RWPE2 (cell line): ENCODE results near the gene PSMD1.

Experiments
- ATAC-seq: fragments of 200-7000 bp; cut with Tn5 transposase; 3 replicates; pipeline ENCODE4 v1.9.1; 2021; ENCODE audit warnings: low read depth
- DNase-seq: peaks from one replicate; pipeline ENCODE4 v3.0.0-alpha.2; 2020; ENCODE audit warnings: low spot score
- H3K27ac ChIP-seq: fragments of 450-650 bp; 2 replicates; pipeline ENCODE4 v1.5.1; 2017; ENCODE audit warnings: mild to moderate bottlenecking; ENCODE audit not compliant: poor library complexity, severe bottlenecking
- H3K27me3 ChIP-seq: fragments of 250-450 bp; sonication (Bioruptor Pico); 2 replicates; pipeline ENCODE4 v1.5.1; 2021; ENCODE audit warnings: mild to moderate bottlenecking, moderate library complexity; ENCODE audit not compliant: insufficient read depth, poor library complexity, severe bottlenecking
- H3K36me3 ChIP-seq: fragments of 250-450 bp; sonication (Bioruptor Pico); 2 replicates; pipeline ENCODE4 v1.5.1; 2020; ENCODE audit warnings: low read depth, mild to moderate bottlenecking, moderate library complexity
- H3K4me1 ChIP-seq: fragments of 250-450 bp; sonication (Bioruptor Pico); 2 replicates; pipeline ENCODE4 v1.5.1; 2021; ENCODE audit warnings: mild to moderate bottlenecking, moderate library complexity; ENCODE audit not compliant: insufficient read depth, poor library complexity, severe bottlenecking
- H3K4me3 ChIP-seq: fragments of 250-450 bp; sonication (Bioruptor Pico); 2 replicates; pipeline ENCODE4 v1.5.1; 2021; ENCODE audit warnings: mild to moderate bottlenecking, moderate library complexity; ENCODE audit not compliant: severe bottlenecking
- H3K9me3 ChIP-seq: fragments of 250-450 bp; sonication (Bioruptor Pico); 2 replicates; pipeline ENCODE4 v1.5.1; 2021; ENCODE audit warnings: mild to moderate bottlenecking, moderate library complexity; ENCODE audit not compliant: severe bottlenecking
- TF ChIP-seq, protein P1 (sequence below): fragments of 450-650 bp; IDR thresholded peaks from one replicate; pipeline ENCODE4 v1.5.1; 2017; ENCODE audit warnings: mild to moderate bottlenecking, moderate library complexity; ENCODE audit not compliant: poor library complexity, severe bottlenecking

PSMD1 gene

GRCh38 chr2:231146665-231147064 is 90.0 kb downstream of the PSMD1 start:
- DNase-seq (no peak), ATAC-seq (no peak)
- TF ChIP-seq, protein P1, sequence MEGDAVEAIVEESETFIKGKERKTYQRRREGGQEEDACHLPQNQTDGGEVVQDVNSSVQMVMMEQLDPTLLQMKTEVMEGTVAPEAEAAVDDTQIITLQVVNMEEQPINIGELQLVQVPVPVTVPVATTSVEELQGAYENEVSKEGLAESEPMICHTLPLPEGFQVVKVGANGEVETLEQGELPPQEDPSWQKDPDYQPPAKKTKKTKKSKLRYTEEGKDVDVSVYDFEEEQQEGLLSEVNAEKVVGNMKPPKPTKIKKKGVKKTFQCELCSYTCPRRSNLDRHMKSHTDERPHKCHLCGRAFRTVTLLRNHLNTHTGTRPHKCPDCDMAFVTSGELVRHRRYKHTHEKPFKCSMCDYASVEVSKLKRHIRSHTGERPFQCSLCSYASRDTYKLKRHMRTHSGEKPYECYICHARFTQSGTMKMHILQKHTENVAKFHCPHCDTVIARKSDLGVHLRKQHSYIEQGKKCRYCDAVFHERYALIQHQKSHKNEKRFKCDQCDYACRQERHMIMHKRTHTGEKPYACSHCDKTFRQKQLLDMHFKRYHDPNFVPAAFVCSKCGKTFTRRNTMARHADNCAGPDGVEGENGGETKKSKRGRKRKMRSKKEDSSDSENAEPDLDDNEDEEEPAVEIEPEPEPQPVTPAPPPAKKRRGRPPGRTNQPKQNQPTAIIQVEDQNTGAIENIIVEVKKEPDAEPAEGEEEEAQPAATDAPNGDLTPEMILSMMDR, result no peak
- Histone ChIP-seq H3K4me3 (no peak overlapping the region), H3K27me3 (no peaks in the 10 kb centered on the region), H3K27ac (no peak overlapping the region), H3K9me3 (no peaks in the 10 kb centered on the region), H3K36me3 (peaks cover 52% of the 10 kb centered on the region), H3K4me1 (no peaks in the 10 kb centered on the region)

GRCh38 chr2:231152800-231153557 is 96.3 kb downstream of the PSMD1 start:
- Histone ChIP-seq H3K27me3 (no peaks in the 10 kb centered on the region), H3K4me3 (no peak overlapping the region), H3K27ac (no peak overlapping the region), H3K36me3 (peaks cover 76% of the 10 kb centered on the region), H3K4me1 (no peaks in the 10 kb centered on the region), H3K9me3 (no peaks in the 10 kb centered on the region)
- DNase-seq (no peak), ATAC-seq (no peak)
- TF ChIP-seq, protein P1, result no peak

DNA sequence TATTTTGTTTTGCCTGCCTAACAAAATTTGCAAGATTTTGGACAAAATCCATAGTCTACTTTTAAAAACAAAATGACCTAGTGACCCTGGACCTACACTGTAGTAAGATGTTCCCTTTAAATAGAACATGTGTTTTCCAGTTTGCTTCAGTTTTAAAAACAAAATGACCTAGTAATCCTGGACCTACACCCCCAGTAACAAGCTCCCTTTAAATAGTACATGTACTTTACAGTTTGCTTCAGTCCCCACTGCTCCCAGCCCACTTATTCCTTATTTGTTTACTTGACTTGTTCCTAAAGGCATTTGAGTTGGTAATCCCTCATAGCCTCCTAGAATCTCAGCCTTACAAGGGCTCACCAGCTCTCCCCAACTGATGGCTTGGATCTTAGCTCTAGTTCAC is 102.6 kb downstream of the PSMD1 start:
- DNase-seq (no peak), ATAC-seq (no peak)
- Histone ChIP-seq H3K4me1 (peaks cover 7% of the 10 kb centered on the region), H3K27me3 (no peaks in the 10 kb centered on the region), H3K4me3 (no peak overlapping the region), H3K36me3 (peaks cover 62% of the 10 kb centered on the region), H3K27ac (no peak overlapping the region), H3K9me3 (no peaks in the 10 kb centered on the region)
- TF ChIP-seq, protein P1, result no peak

DNA sequence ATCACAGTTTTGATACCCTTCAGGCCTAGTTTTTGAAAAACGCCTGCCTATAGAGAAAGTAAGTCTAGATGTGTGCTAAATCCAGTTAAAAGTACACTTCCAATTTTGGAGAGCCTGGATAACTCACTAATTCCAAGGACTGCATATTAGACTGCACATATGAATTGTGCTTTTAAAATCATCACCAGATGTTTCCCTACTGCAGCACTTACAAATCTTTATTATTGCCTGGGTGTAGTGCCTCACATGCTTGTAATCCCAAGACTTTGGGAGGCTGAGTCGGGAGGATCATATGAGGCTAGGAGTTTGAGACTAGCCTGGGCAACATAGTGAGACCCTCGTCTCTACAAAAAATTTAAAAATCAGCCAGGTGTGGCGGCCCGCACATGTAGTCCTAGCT is 104.0 kb downstream of the PSMD1 start:
- TF ChIP-seq, protein P1, result no peak
- Histone ChIP-seq H3K4me3 (no peak overlapping the region), H3K36me3 (peaks cover 56% of the 10 kb centered on the region), H3K27me3 (no peaks in the 10 kb centered on the region), H3K9me3 (no peaks in the 10 kb centered on the region), H3K4me1 (peaks cover 7% of the 10 kb centered on the region), H3K27ac (no peak overlapping the region)
- ATAC-seq, result no peak
- DNase-seq, result no peak

DNA sequence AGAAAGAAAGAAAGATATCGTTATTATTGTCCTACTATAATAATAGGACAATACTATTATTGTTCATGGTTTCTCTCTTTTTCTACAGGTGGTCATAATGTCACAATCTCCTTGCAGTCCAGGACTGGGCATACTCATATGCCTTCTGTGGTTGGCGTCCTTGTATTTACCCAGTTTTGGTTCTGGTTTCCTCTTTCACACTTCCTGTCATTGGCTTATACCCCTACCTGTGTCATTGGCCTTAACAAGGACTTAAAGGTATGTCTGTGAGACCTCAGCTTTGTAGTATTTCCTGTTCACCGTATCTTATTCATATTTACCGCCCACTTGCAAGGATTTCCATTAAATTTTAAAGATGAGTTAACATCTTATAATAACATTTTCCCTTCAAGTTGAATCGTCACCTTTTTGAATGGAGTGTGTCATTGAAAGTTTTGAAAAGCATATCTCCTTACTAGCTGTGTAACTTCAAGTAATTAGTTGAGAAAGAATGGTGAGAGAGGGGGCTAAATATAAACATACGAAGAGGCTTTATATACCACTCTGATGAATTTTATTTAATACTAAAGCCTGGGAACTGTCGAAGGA is 104.7 kb downstream of the PSMD1 start:
- ATAC-seq (no peak), DNase-seq (no peak)
- TF ChIP-seq, protein P1, result no peak
- Histone ChIP-seq H3K27me3 (no peaks in the 10 kb centered on the region), H3K4me1 (peaks cover 7% of the 10 kb centered on the region), H3K9me3 (no peaks in the 10 kb centered on the region), H3K4me3 (no peak overlapping the region), H3K27ac (peak overlapping the region; percentile 46), H3K36me3 (peaks cover 56% of the 10 kb centered on the region)
